ENCODE measurements around the gene NUDT1. TPM values are rescaled to one million over a fixed set of nuclear protein-coding genes. Genes with fewer than 3 reads are reported as not detected.

Gene NUDT1
- total RNA-seq, 1 experiment from 2014 or later: 100 TPM

- TF ChIP-seq HMGA2 (CRISPR knock-in tag; IDR thresholded peaks at IDR 0.05): no peak
- no peak for TF ChIP-seq USF1 (CRISPR knock-in tag; IDR thresholded peaks at IDR 0.05)
- TF ChIP-seq ZNF416 (CRISPR knock-in tag; IDR thresholded peaks at IDR 0.05): no peak
- no peak for TF ChIP-seq MXD4 (CRISPR knock-in tag; IDR thresholded peaks at IDR 0.05; ENCODE audit: borderline replicate concordance)
- TF ChIP-seq ZNF121 (CRISPR knock-in tag; IDR thresholded peaks at IDR 0.05): no peak
- no peak for TF ChIP-seq RORB (CRISPR knock-in tag; IDR thresholded peaks at IDR 0.05)
- TF ChIP-seq NR1H2 (CRISPR knock-in tag; IDR thresholded peaks at IDR 0.05): no peak
Measured at GRCh38 chr7:2290877-2291276, 48.9 kb downstream of the NUDT1 start (continued).

GRCh38 chr7:2295936-2296620, 54.1 kb downstream of the NUDT1 start:
- no peaks in the 10 kb centered on the region for H3K9me3 Mint-ChIP-seq
- no peak for DNase-seq (ENCODE audit: low spot score)
- peaks cover 32% of the 10 kb centered on the region for H3K4me1 Mint-ChIP-seq
- H3K27me3 Mint-ChIP-seq (ENCODE audit: low read depth): no peaks in the 10 kb centered on the region
- H3K4me3 Mint-ChIP-seq: no peak overlapping the region
- no peak for ATAC-seq
- ChIA-PET POLR2A (no interaction called here), CTCF (no interaction called here)
- TF ChIP-seq ARID4B (CRISPR knock-in tag; IDR thresholded peaks at IDR 0.05; ENCODE audit: borderline replicate concordance) (no peak), TP53 (CRISPR knock-in tag; IDR thresholded peaks at IDR 0.05) (no peak), ZNF263 (CRISPR knock-in tag; IDR thresholded peaks at IDR 0.05; ENCODE audit: low read depth) (no peak), KAT7 (CRISPR knock-in tag; IDR thresholded peaks at IDR 0.05; ENCODE audit: borderline replicate concordance) (no peak), USF2 (CRISPR knock-in tag; IDR thresholded peaks at IDR 0.05) (no peak), NFATC4 (CRISPR knock-in tag; IDR thresholded peaks at IDR 0.05) (no peak), ATF6 (CRISPR knock-in tag; IDR thresholded peaks at IDR 0.05) (no peak), ZNF396 (CRISPR knock-in tag; IDR thresholded peaks at IDR 0.05; ENCODE audit: borderline replicate concordance) (no peak), RELA (CRISPR knock-in tag; IDR thresholded peaks at IDR 0.05; ENCODE audit: borderline replicate concordance) (no peak), CBFB (CRISPR knock-in tag; IDR thresholded peaks at IDR 0.05; ENCODE audit: low read depth) (no peak), ZNF121 (CRISPR knock-in tag; IDR thresholded peaks at IDR 0.05) (no peak), MXD4 (CRISPR knock-in tag; IDR thresholded peaks at IDR 0.05; ENCODE audit: borderline replicate concordance) (no peak)
- H3K36me3 Mint-ChIP-seq: peaks cover 2% of the 10 kb centered on the region
- H3K27ac Mint-ChIP-seq: peak overlapping the region; percentile 52
